Lower leg skin (tissue), 4 donors: ENCODE data around the gene DEFB110. TPM values are rescaled to one million over a fixed set of nuclear protein-coding genes. Genes with fewer than 3 reads are reported as not detected.

Source experiments
- DNase-seq, 2 donors: peaks; one replicate each; pipeline ENCODE4 v3.0.0-alpha.2; 2019; ENCODE audit warnings: low spot score in 2 of 2
- H3K4me3 ChIP-seq: fragments of 200-600 bp; sonication (generic); 2 replicates; pipeline ENCODE4 v1.5.1; 2017; ENCODE audit warnings: mild to moderate bottlenecking, low read depth; ENCODE audit not compliant: poor library complexity, severe bottlenecking
- CTCF ChIP-seq, 3 donors: fragments of 450-650 bp; IDR thresholded peaks; one replicate each; pipeline ENCODE4 v1.5.1; 2016; ENCODE audit warnings: antibody characterized with exemption in 3 of 3, mild to moderate bottlenecking in 3 of 3, moderate library complexity in 2 of 3
- POLR2A ChIP-seq, 2 donors: fragments of 450-650 bp; IDR thresholded peaks; one replicate each; pipeline ENCODE4 v1.6.1; 2016 to 2017; ENCODE audit warnings: antibody characterized with exemption in 2 of 2, mild to moderate bottlenecking in 1 of 2, moderate library complexity in 1 of 2
- WGBS, 2 donors: methylation state at CpG; one replicate each; pipeline ENCODE4 v1.1.5; 2018; 5-methylcytosine and 5-hydroxymethylcytosine counted together
- intact Hi-C: fragments of 100-400 bp; cut with DNase I; formaldehyde crosslinking; loops from one replicate; pipeline ENCODE4 v1.15.0; 2023; ENCODE audit warnings: low total_unique reads
- total RNA-seq, 4 donors: library from RNA; depleted of rRNA; stranded (reverse); fragments of >200 nt; gene quantifications; one replicate each; pipeline ENCODE4 v1.1.0, GENCODE V29; 2016

The DEFB110 gene
- total RNA-seq, 4 donors from 2014 or later: not detected

GRCh38 chr6:49978332-49979226 lies 43.2 kb downstream of the DEFB110 start:
- intact Hi-C loops: no loop called here
- WGBS, 2 donors: 25 to 42% methylated on average over 3 of the region's 3 CpGs
- no peak for DNase-seq
- H3K4me3 ChIP-seq: no peak overlapping the region
- no peak for TF ChIP-seq CTCF (IDR thresholded peaks at IDR 0.05)
- TF ChIP-seq POLR2A (IDR thresholded peaks at IDR 0.05): no peak

- H3K4me3 ChIP-seq: no peak within 1 kb of the TSS
- no peak for TF ChIP-seq POLR2A (IDR thresholded peaks at IDR 0.05)
- TF ChIP-seq CTCF (IDR thresholded peaks at IDR 0.05): no peak
- 33 to 35% methylated on average over 2 of the region's 2 CpGs for WGBS, 2 donors
- DNase-seq: no peak
- intact Hi-C loops: no loop called here
Observed at GRCh38 chr6:49969605-49970004, 52.2 kb downstream of the DEFB110 start, which contains the start of gene DEFB113. TSS of gene DEFB113 (minus strand) at chr6:49969625. CDS start at chr6:49969625, 0 bp downstream.

Other genes with a start within 250 kb of the DEFB110 start
- not detected for gene PGK2, start 234.7 kb downstream of the DEFB110 start, total RNA-seq
- gene CRISP1, start 155.5 kb downstream of the DEFB110 start, total RNA-seq: not detected
- gene DEFB114, start 57.8 kb downstream of the DEFB110 start, total RNA-seq: not detected
- not detected for gene DEFB113, start 52.4 kb downstream of the DEFB110 start, total RNA-seq
- gene DEFB112, start 27.9 kb upstream of the DEFB110 start, total RNA-seq: not detected